PC-9 (cell line): Measurements from ENCODE around the gene LAMA5.

Experiments
- CTCF ChIP-seq: fragments of 200-600 bp; sonication (generic); conservative IDR thresholded peaks from 2 replicates; pipeline ENCODE4 v1.6.1; 2017; ENCODE audit warnings: mixed run types, antibody characterized with exemption, mild to moderate bottlenecking, moderate library complexity
- EZH2 ChIP-seq: fragments of 200-600 bp; sonication (generic); IDR thresholded peaks from 2 replicates; pipeline ENCODE4 v1.8.0; 2017; ENCODE audit warnings: antibody characterized with exemption, low read depth

GRCh38 chr20:62287759-62288534 lies 79.2 kb downstream of the LAMA5 start:
- TF ChIP-seq CTCF (no peak), EZH2 (no peak)
